A673 (cell line): ENCODE results near the gene CDKAL1.

ENCODE experiments used
- CTCF ChIP-seq: fragments of 300-800, 200-600 bp; sonication (generic); conservative IDR thresholded peaks from 2 replicates; pipeline ENCODE4 v1.5.1; 2017; ENCODE audit warnings: low read depth, mild to moderate bottlenecking, antibody characterized with exemption, low read length, moderate library complexity, mixed read lengths
- EZH2 ChIP-seq: fragments of 200-600 bp; sonication (generic); IDR thresholded peaks from 2 replicates; pipeline ENCODE4 v1.6.1; 2017; ENCODE audit warnings: borderline replicate concordance, low read depth, mild to moderate bottlenecking, mixed read lengths, antibody characterized with exemption, low read length; ENCODE audit not compliant: poor library complexity, severe bottlenecking

GRCh38 chr6:20718705-20719653 is 184.7 kb downstream of the CDKAL1 start:
- TF ChIP-seq CTCF, result no peak
- no peak for TF ChIP-seq EZH2
